GM20000 (cell line): ENCODE data around the gene TBX2.
A peak's percentile ranks its signal among the peaks of the same experiment; 100 is the strongest.
"Not testable (repeated sequence)": the region's sequence is repeated elsewhere in the genome, so short reads cannot be mapped to it uniquely, and the experiment has no call there.

Experiments used
- DNase-seq: peaks from one replicate; pipeline ENCODE4 v3.0.0; 2012; ENCODE audit warnings: low spot score
- TF ChIP-seq, protein P1 (sequence below): IDR thresholded peaks from 2 replicates; pipeline ENCODE4 v1.5.1; 2012; ENCODE audit warnings: mild to moderate bottlenecking, control low read depth; ENCODE audit errors: extremely low read depth, missing control alignments

TBX2 gene

DNA sequence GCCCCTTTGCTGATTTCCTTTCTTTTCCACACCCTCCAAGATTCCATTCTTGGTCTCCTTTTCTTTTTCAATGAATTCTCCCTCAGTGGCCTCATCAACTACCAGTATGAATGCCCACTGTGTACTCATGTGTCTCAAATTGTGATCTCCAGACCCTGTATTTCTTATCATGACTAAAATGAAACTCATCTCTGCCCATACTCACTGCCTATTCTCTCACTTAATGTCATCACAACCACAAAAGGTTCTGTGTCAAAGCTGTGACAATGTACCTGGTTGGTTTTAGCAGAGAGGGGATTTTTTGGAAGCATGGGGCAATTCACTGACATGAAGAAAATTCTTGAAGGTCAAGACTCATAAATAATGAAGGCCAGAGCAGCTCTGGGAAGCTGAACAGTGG, 41.1 kb downstream of the TBX2 start:
- TF ChIP-seq, protein P1, sequence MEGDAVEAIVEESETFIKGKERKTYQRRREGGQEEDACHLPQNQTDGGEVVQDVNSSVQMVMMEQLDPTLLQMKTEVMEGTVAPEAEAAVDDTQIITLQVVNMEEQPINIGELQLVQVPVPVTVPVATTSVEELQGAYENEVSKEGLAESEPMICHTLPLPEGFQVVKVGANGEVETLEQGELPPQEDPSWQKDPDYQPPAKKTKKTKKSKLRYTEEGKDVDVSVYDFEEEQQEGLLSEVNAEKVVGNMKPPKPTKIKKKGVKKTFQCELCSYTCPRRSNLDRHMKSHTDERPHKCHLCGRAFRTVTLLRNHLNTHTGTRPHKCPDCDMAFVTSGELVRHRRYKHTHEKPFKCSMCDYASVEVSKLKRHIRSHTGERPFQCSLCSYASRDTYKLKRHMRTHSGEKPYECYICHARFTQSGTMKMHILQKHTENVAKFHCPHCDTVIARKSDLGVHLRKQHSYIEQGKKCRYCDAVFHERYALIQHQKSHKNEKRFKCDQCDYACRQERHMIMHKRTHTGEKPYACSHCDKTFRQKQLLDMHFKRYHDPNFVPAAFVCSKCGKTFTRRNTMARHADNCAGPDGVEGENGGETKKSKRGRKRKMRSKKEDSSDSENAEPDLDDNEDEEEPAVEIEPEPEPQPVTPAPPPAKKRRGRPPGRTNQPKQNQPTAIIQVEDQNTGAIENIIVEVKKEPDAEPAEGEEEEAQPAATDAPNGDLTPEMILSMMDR: no peak
- peak; percentile 25 for DNase-seq

DNA sequence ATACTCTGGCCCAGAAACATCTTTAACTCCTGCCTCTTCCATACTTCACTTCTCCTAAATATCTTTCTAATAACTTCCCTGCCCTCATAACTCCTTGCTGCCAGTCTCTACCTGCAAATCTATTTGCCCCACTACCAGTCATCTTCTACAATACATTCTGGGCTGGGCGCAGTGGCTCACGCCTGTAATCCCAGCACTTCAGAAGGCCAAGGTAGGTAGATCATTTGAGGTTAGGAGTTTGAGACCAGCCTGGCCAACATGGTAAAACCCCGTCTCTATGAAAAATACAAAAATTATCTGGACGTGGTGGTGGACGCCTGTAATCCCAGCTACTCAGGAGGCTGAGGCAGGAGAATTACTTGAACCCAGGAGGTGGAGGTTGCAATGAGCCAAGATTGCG, 41.9 kb downstream of the TBX2 start:
- not testable (repeated sequence) for DNase-seq

DNA sequence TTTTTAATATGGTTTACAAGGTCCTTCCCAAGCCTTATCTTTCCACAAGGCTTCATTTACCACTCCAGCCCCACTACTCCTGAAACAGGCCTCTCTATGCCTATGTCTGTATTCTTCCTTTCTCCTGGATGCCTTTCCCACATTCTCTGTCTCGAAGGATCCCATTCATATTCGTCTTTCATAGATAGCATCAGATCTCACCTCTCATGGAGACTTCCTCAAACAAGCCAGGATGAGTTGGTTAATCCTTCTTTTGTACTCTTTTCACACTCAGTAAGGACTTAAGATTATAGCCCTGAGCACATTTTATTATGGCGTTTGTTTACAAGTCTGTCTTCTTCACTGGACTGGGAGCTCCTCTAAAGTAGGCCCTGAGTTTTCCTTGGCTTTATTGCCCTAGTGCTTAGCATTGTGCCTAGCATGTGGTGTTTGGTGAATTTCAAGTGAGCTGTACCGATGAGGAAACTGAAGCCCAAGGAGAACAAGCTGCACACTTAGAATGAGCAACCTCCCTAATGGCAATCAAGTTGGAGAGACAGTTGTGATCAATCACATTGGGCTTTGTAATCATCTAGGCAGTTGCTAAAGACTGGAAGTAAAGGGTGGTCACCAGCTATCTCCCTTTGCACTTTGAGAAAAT, 42.6 kb downstream of the TBX2 start:
- DNase-seq: peak; percentile 6
- TF ChIP-seq, protein P1: no peak

GRCh38 chr17:61442878-61443474, 43.3 kb downstream of the TBX2 start:
- TF ChIP-seq, protein P1: no peak
- peak; percentile 31 for DNase-seq

- TF ChIP-seq, protein P1: no peak
- DNase-seq: peak; percentile 9
These were observed 43.8 kb downstream of the TBX2 start for GRCh38 chr17:61443475-61443882.

- peak; percentile 13 for DNase-seq
- TF ChIP-seq, protein P1: no peak
These were observed 44.4 kb downstream of the TBX2 start for GRCh38 chr17:61444075-61444474.

- DNase-seq: peak; percentile 17
- TF ChIP-seq, protein P1: no peak
These were observed 45.2 kb downstream of the TBX2 start for GRCh38 chr17:61444831-61445230.

DNA sequence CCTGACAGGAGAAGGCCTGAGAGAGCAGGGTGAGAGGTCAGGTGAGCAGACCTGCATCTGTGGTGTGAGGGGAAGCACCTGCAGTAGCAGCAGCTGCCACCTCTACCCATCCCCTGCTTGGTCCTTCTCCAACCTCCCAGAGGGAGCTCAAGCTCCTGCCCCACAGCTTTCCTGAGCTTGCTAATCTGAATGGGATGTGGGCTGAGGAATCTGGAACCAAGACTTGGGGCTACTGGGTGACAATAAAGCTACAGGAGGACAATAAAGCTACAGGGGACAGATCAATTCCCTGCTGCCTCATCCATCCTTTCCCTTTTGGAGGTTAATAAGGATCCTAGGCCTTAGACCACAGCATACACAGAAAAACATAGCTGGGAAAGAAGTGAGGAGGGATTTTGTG, 47.7 kb downstream of the TBX2 start:
- DNase-seq: peak; percentile 8
- TF ChIP-seq, protein P1: no peak
